Measurements from ENCODE around the gene ARID3C.
A peak's percentile ranks its signal among the peaks of the same experiment; 100 is the strongest.

Gene ARID3C

DNA sequence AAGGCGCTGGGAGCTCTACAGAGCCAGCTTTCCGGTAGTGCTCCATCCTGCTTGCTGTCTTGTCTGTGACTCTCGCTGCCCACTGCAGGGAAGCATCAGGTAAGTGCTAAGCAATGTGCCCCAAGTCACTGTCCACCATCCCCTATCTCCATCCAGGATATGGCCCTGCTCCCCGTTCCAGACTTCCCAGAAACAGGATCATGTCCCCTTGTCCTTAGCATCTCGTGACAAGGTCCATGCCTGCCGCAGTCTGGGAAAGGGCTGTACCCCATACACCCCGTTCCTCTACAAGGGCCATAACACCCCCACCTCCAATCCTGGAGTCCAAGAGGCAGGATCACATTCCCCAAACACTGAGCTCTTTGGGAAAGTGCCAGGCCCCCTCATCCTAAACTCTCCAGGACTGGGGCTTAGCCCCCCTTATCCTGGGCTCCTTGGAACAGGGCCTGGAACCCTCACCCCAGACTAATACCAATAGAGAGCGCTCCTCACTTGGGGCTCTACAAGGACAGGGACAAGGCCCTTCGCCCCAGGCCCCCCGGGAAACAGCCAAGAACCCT is 17.5 kb downstream of the ARID3C start:
- Mint-ChIP-seq H3K9me3 (no peaks in the 10 kb centered on the region), H3K27me3 (no peaks in the 10 kb centered on the region), H3K4me3 (peak overlapping the region; percentile 77 to 81), H3K27ac (peak overlapping the region; percentile 95 to 98), H3K36me3 (ENCODE audit: insufficient read depth) (peaks cover 29% of the 10 kb centered on the region), H3K4me1 (ENCODE audit: low read depth in 2 of 2) (peaks cover 16 to 19% of the 10 kb centered on the region in 2 donors)
- DNase-seq: no peak
- ATAC-seq (replicated peaks): no peak

GRCh38 chr9:34610434-34611206 is 18.2 kb downstream of the ARID3C start:
- H3K27me3 Mint-ChIP-seq: no peaks in the 10 kb centered on the region
- H3K4me3 Mint-ChIP-seq: peak overlapping the region; percentile 77 to 81
- peaks cover 29% of the 10 kb centered on the region for H3K36me3 Mint-ChIP-seq (ENCODE audit: insufficient read depth)
- H3K9me3 Mint-ChIP-seq: no peaks in the 10 kb centered on the region
- no peak for DNase-seq
- H3K27ac Mint-ChIP-seq: peak overlapping the region in 1 of 2 donors; percentile 98
- no peak for ATAC-seq (replicated peaks)
- peaks cover 16 to 19% of the 10 kb centered on the region in 2 donors for H3K4me1 Mint-ChIP-seq (ENCODE audit: low read depth in 2 of 2)

DNA sequence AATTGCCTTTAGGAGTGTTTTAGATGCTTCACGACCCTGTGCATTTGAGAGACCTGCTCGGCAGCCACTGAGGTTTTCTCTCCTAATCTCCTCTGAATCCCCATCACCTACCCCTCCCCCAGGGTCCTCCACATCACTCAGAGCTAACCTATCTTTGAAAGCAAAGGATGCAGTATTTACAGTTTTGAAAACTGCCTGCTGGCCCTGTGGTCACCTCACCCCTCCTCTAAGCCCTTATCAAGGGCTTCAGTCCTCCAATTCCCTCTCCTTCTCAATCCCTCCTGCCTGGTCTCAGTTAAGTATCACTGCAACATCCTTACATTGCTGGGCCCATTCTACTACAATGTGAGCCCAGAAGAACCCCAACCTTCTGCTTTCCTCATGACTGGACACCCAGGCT is 21.5 kb downstream of the ARID3C start:
- Mint-ChIP-seq H3K4me3 (no peak overlapping the region), H3K27ac (no peak overlapping the region), H3K27me3 (no peaks in the 10 kb centered on the region), H3K9me3 (no peaks in the 10 kb centered on the region), H3K36me3 (ENCODE audit: insufficient read depth) (peaks cover 10% of the 10 kb centered on the region), H3K4me1 (ENCODE audit: low read depth in 2 of 2) (peaks cover 11% of the 10 kb centered on the region in 2 donors)
- DNase-seq (no peak), ATAC-seq (replicated peaks) (no peak)

DNA sequence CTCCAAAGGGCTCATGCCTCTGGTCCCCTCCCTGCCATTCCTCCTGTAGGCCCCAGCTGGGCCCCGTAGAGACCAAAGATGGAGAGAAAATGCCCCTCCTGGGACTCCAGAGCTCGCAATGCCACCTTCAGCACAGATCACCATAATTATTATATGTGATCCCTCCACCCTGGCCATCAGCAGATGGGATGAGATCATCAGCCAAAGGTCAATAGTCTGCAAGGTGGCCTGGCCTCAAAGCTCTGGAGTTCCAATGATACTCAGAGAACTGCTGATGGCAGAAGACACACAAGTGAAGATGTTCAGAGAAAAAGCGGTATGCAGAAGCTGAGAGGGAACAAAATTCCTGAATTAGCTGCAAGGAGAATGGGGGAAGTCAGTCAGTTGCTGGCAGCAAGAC is 22.0 kb downstream of the ARID3C start:
- no peak for ATAC-seq (replicated peaks)
- H3K36me3 Mint-ChIP-seq (ENCODE audit: insufficient read depth): peaks cover 6% of the 10 kb centered on the region
- no peaks in the 10 kb centered on the region for H3K9me3 Mint-ChIP-seq
- H3K27me3 Mint-ChIP-seq: no peaks in the 10 kb centered on the region
- no peak for DNase-seq
- peaks cover 9 to 10% of the 10 kb centered on the region in 2 donors for H3K4me1 Mint-ChIP-seq (ENCODE audit: low read depth in 2 of 2)
- no peak overlapping the region for H3K4me3 Mint-ChIP-seq
- H3K27ac Mint-ChIP-seq: no peak overlapping the region

DNA sequence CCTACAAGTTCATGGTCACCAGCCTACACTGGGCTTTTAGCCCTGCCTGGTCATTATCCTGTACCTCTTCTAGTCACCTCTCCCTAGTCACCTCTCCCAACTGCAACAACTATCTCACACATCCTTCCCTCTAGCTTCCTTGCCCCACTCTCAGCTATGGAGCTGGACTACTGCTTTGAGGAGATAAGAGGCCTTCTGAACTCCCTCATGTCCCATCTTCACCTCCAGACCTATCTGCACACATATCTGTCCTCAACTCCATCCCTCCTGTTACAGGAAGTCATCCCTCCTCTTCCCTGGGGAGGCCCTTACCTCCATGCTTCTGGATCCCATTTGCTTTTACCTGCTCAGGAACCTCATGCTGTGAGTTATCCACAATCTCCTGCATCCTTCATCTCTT is 22.7 kb downstream of the ARID3C start:
- Mint-ChIP-seq H3K36me3 (ENCODE audit: insufficient read depth) (no peaks in the 10 kb centered on the region), H3K9me3 (no peaks in the 10 kb centered on the region), H3K27me3 (no peaks in the 10 kb centered on the region), H3K4me1 (ENCODE audit: low read depth in 2 of 2) (peaks cover 2 to 4% of the 10 kb centered on the region in 2 donors), H3K4me3 (no peak overlapping the region), H3K27ac (no peak overlapping the region)
- DNase-seq (no peak), ATAC-seq (replicated peaks) (no peak)

DNA sequence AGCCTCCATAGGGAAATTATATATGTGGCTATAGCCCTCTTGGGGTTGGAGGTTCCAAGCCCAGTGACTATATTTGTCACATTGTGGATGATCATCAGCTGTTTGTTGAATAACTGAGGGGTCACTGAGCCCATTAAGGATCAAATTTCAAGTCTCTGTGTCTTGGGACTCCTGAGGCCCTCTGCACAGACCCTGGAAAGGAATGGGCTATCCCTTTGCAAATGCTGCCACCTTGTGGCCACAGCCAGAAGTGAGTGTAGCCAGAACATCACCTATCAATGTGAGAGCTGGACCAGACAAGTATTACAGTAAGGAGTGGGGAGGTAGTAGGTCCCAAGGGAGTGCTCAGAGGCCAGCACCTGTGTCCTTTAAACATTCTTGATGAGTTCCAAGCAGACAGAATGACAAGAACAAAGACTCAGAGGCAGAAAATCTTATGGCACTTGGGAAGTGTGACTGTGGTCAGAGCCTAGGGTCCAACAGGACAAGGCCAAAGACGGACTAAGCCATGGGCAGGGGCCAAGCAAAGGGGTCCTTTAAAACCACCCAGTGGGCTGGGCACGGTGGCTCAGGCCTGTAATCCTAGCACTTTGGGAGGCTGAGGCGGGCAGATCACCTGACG is 25.1 kb downstream of the ARID3C start:
- no peaks in the 10 kb centered on the region for H3K9me3 Mint-ChIP-seq
- no peaks in the 10 kb centered on the region for H3K36me3 Mint-ChIP-seq (ENCODE audit: insufficient read depth)
- peaks cover 0 to 2% of the 10 kb centered on the region in 2 donors for H3K4me1 Mint-ChIP-seq (ENCODE audit: low read depth in 2 of 2)
- no peak overlapping the region for H3K4me3 Mint-ChIP-seq
- no peaks in the 10 kb centered on the region for H3K27me3 Mint-ChIP-seq
- no peak overlapping the region for H3K27ac Mint-ChIP-seq
- DNase-seq (peak; percentile 79 to 83 (median 80)), ATAC-seq (replicated peaks) (peak; percentile 98)

DNA sequence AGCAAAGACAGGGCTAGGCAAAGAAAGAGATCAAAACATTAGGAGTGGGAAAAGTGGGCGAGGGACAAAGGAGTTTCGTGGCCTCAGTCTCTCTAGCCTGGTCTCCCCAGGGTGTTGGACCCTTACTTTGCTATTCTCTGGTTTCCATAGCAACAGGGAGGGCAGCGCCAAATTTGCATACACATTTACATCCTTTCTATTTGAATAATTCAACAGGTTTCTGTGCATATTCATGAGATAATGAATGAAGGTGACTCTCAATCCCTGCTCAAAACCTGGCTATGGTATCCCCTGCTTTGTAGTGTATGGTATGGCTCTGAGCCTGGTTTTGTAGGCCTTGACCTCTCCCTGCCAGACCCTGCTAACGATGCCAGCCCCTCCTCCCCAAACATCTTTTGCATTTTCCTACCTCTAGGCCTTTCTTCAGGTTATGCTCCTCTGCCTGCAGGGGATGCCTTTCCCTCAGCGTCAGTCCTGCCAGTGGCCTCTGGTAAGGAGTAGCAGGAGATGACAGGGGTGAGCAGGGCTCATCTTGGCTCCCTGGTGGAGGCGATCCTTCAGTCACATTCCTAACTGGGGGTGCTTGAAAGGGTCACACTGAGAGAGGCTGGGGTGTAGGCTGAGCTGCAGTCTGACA is 26.8 kb downstream of the ARID3C start:
- H3K9me3 Mint-ChIP-seq: no peaks in the 10 kb centered on the region
- no peaks in the 10 kb centered on the region for H3K36me3 Mint-ChIP-seq (ENCODE audit: insufficient read depth)
- no peak overlapping the region for H3K4me3 Mint-ChIP-seq
- no peak overlapping the region for H3K27ac Mint-ChIP-seq
- ATAC-seq (replicated peaks) (no peak), DNase-seq (no peak)
- peaks cover 0 to 2% of the 10 kb centered on the region in 2 donors for H3K4me1 Mint-ChIP-seq (ENCODE audit: low read depth in 2 of 2)
- peaks cover 4 to 9% of the 10 kb centered on the region in 2 donors for H3K27me3 Mint-ChIP-seq

DNA sequence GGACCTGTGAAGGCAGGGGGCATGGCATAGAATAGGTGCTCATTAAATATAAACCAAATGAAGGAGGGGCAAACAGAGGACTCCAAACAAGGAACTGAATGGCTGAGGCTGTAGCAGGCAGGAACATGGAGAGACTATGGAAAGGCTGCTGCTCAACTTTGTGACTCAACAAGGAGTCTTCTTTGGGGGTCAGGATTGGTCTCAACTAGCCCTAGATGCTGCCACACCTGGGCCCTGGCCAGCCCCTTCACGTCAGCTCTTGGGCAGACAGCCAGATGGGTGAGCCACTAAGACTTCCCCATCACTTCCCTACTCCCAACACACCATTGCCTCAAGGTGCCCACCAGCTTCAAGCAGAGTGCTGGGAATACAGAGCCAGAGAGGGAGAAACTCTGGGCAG is 28.0 kb downstream of the ARID3C start:
- H3K27me3 Mint-ChIP-seq: peaks cover 12 to 21% of the 10 kb centered on the region in 2 donors
- H3K4me1 Mint-ChIP-seq (ENCODE audit: low read depth in 2 of 2): peaks cover 0 to 2% of the 10 kb centered on the region in 2 donors
- peak overlapping the region in 1 of 2 donors; percentile 2 for H3K27ac Mint-ChIP-seq
- no peak for DNase-seq
- no peak overlapping the region for H3K4me3 Mint-ChIP-seq
- H3K9me3 Mint-ChIP-seq: no peaks in the 10 kb centered on the region
- no peak for ATAC-seq (replicated peaks)
- no peaks in the 10 kb centered on the region for H3K36me3 Mint-ChIP-seq (ENCODE audit: insufficient read depth)

GRCh38 chr9:34599546-34599945 is 29.3 kb downstream of the ARID3C start:
- no peak overlapping the region for H3K27ac Mint-ChIP-seq
- peaks cover 0 to 2% of the 10 kb centered on the region in 2 donors for H3K4me1 Mint-ChIP-seq (ENCODE audit: low read depth in 2 of 2)
- H3K9me3 Mint-ChIP-seq: no peaks in the 10 kb centered on the region
- no peak overlapping the region for H3K4me3 Mint-ChIP-seq
- ATAC-seq (replicated peaks): no peak
- peaks cover 16 to 28% of the 10 kb centered on the region in 2 donors for H3K27me3 Mint-ChIP-seq
- no peaks in the 10 kb centered on the region for H3K36me3 Mint-ChIP-seq (ENCODE audit: insufficient read depth)
- DNase-seq: no peak

- peaks cover 58 to 79% of the 10 kb centered on the region in 2 donors for H3K27me3 Mint-ChIP-seq
- peaks cover 14 to 19% of the 10 kb centered on the region in 2 donors for H3K4me1 Mint-ChIP-seq (ENCODE audit: low read depth in 2 of 2)
- DNase-seq (no peak), ATAC-seq (replicated peaks) (no peak)
- no peaks in the 10 kb centered on the region for H3K9me3 Mint-ChIP-seq
- no peaks in the 10 kb centered on the region for H3K36me3 Mint-ChIP-seq (ENCODE audit: insufficient read depth)
- no peak overlapping the region for H3K4me3 Mint-ChIP-seq
- H3K27ac Mint-ChIP-seq: no peak overlapping the region
Measured at GRCh38 chr9:34594177-34594576, 34.7 kb downstream of the ARID3C start.

DNA sequence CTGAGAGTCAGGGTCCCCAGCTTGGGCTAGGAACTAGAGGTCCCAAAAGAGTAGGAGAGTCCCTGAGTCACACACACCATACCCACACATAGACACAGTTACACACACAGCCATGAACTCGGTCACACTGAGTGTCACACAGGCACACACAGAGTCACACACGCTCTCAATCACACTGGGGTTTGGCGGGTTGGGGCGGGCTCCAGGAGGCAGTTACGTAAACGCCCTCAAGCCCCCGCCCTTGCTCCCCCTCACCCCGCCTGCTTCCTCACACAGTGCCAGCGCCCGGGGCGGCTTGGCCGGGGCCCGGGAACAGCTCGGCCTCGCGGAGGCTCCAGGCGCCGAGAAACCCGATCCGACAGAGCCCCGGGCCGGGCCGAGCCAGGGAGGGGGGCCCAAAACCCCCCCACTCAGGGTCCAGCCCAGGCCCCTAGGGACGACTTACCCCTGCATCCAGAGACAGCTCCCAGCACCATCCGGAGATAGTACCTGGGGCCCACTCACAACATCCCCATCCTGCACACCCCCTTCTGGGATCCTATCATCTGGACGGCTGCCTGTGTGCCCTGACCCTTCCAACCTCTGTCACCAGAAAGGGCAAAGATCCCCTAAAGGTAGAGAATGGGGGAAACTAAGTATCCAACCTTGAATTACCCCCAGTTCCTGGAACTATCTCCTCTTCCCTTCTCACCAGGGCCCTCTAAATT is 35.8 kb downstream of the ARID3C start:
- Mint-ChIP-seq H3K9me3 (no peaks in the 10 kb centered on the region), H3K27me3 (peaks cover 68 to 90% of the 10 kb centered on the region in 2 donors), H3K4me1 (ENCODE audit: low read depth in 2 of 2) (peaks cover 24 to 27% of the 10 kb centered on the region in 2 donors), H3K4me3 (peak overlapping the region in 1 of 2 donors; percentile 83), H3K27ac (no peak overlapping the region), H3K36me3 (ENCODE audit: insufficient read depth) (no peaks in the 10 kb centered on the region)
- peak; percentile 28 for ATAC-seq (replicated peaks)
- DNase-seq: no peak

GRCh38 chr9:34591917-34592866 is 36.7 kb downstream of the ARID3C start:
- Mint-ChIP-seq H3K4me1 (ENCODE audit: low read depth in 2 of 2) (peaks cover 24 to 27% of the 10 kb centered on the region in 2 donors), H3K9me3 (no peaks in the 10 kb centered on the region), H3K36me3 (ENCODE audit: insufficient read depth) (no peaks in the 10 kb centered on the region), H3K27ac (no peak overlapping the region), H3K4me3 (peak overlapping the region; percentile 76 to 83), H3K27me3 (peaks cover 71 to 91% of the 10 kb centered on the region in 2 donors)
- ATAC-seq (replicated peaks) (no peak), DNase-seq (no peak)

All from effector memory CD8-positive, alpha-beta T cell (primary cell).